ENCODE data around the gene MAPT. TPM values are rescaled to one million over a fixed set of nuclear protein-coding genes. Genes with fewer than 3 reads are reported as not detected.
A peak's percentile ranks its signal among the peaks of the same experiment; 100 is the strongest.

The MAPT gene
- total RNA-seq (2021; ENCODE audit: unreplicated experiment) (37.5 TPM), Bru-seq, nascent RNA (percentile 58 among the genes with signal in this experiment), BruChase-seq, experiment 1, labeled RNA remaining after a 6-hour chase (percentile 65 among the genes with signal in this experiment), BruChase-seq, experiment 2, labeled RNA remaining after a 2-hour chase (percentile 61 among the genes with signal in this experiment)
- polyA plus RNA-seq (2012) = 29.7 and 31.5 TPM in 2 replicates
- long read RNA-seq, full-length matches to known transcripts = 12 of 58 reads
- long read RNA-seq, partial matches to known transcripts = 8 of 58 reads
- long read RNA-seq, other reads (novel, unspliced or antisense) = 38 of 58 reads

GRCh38 chr17:45894022-45894784 lies at the start of gene MAPT:
Gene MAPT (plus strand): TSS chr17:45894554. CDS start chr17:45962338, 67,784 bp downstream.
- Histone ChIP-seq H3K79me2 (ENCODE audit: insufficient read depth, low read length) (0 out of 2 replicates have a peak, but pooled peaks cover 4% of the 10 kb centered on the region), H3K9ac (ENCODE audit: low read length) (peak within 1 kb of the TSS; percentile 77), H3K4me2 (ENCODE audit: low read length) (peak within 1 kb of the TSS; percentile 98), H3K9me2 (ENCODE audit: insufficient read depth) (no peaks in the 10 kb centered on the region), H3K4me3 (replicated peaks in 1 of 2; ENCODE audit: low read depth in 1 of 2, low read length in 2 of 2) (peak within 1 kb of the TSS; percentile 82 to 93), H3K4me1 (ENCODE audit: control insufficient read depth in 1 of 2, insufficient read depth in 2 of 2, low read length in 2 of 2) (peaks cover 3 to 20% of the 10 kb centered on the region in 2 experiments; a peak in 2 of 4 replicates), H3K9me3 (ENCODE audit: control insufficient read depth in 1 of 2, insufficient read depth in 1 of 2, low read depth in 1 of 2, low read length in 2 of 2) (no peaks in the 10 kb centered on the region), H4K20me1 (ENCODE audit: insufficient read depth) (no peaks in the 10 kb centered on the region), H3K27me3 (ENCODE audit: insufficient read depth, low read length) (no peaks in the 10 kb centered on the region), H2AFZ (ENCODE audit: low read depth, low read length, poor library complexity, severe bottlenecking) (peak within 1 kb of the TSS; percentile 77), H3K27ac (ENCODE audit: low read depth, low read length) (peak within 1 kb of the TSS; percentile 60; the same call in 1 of the 2 replicates), H3K36me3 (ENCODE audit: control insufficient read depth in 1 of 2, insufficient read depth in 2 of 2, low read length in 2 of 2) (no peaks in the 10 kb centered on the region)
- CTCF ChIA-PET = interaction anchor here (0.9 to 2.5 kb wide), 6 partner anchors 13 to 254 kb away, joined by 3 to 11 read pairs (median 4); no protein-coding TSS in a partner anchor
- DNase-seq (ENCODE audit: low read depth, low spot score) = peak; percentile 93
- peak; percentile 94 for ATAC-seq
- intact Hi-C loops (cut with micrococcal nuclease) = no loop called here
- no TSS peak for BruUV-seq (replicated peaks)
- RAD21 ChIA-PET (ENCODE audit: low non-redundant PET in 1 of 2, low total read pairs in 2 of 2, uncharacterized antibody in 2 of 2, unreplicated experiment in 2 of 2) = no interaction called here
- POLR2A ChIA-PET = interaction anchor here (0.6 kb wide), 1 partner anchor 52 kb away, joined by 3 read pairs; no protein-coding TSS in a partner anchor
- TF ChIP-seq POLR2AphosphoS5 (IDR thresholded peaks at IDR 0.05; ENCODE audit: low read depth, low read length) = peak; percentile 93
- TF ChIP-seq EGR1 (IDR thresholded peaks at IDR 0.05; ENCODE audit: low read depth) = peak; percentile 97
- TF ChIP-seq FOSL1 (IDR thresholded peaks at IDR 0.05; ENCODE audit: low read depth) = no peak
- no peak for TF ChIP-seq EZH2phosphoT487 (IDR thresholded peaks at IDR 0.05; ENCODE audit: borderline replicate concordance)
- TF ChIP-seq REST (IDR thresholded peaks at IDR 0.05; ENCODE audit: low read depth) = no peak
- peak; percentile 92 for TF ChIP-seq POLR2A (IDR thresholded peaks at IDR 0.05; ENCODE audit: borderline replicate concordance, extremely low read depth, insufficient read depth, insufficient read length)
- no peak for TF ChIP-seq ZBTB33 (IDR thresholded peaks at IDR 0.05; ENCODE audit: extremely low read depth, insufficient replicate concordance, low read length)
- TF ChIP-seq YY1 (IDR thresholded peaks at IDR 0.05; ENCODE audit: extremely low read depth, insufficient replicate concordance, low read depth, low read length) = no peak
- no peak; the same call in 1 of the 2 replicates for TF ChIP-seq SIN3A (IDR thresholded peaks at IDR 0.05; ENCODE audit: low read depth)
- TF ChIP-seq ELF1 (IDR thresholded peaks at IDR 0.05; ENCODE audit: borderline replicate concordance, low read depth) = no peak
- TF ChIP-seq SRF (IDR thresholded peaks at IDR 0.05; ENCODE audit: low read depth) = no peak; the same call in 1 of the 2 replicates
- peak; percentile 55 to 96 (median 85); a peak in 5 of 6 replicates for TF ChIP-seq CTCF (IDR thresholded peaks at IDR 0.05 in 2 of 3, conservative IDR thresholded peaks at IDR 0.05 in 1 of 3; ENCODE audit: borderline replicate concordance in 1 of 3, insufficient read depth in 1 of 3, low read depth in 2 of 3, low read length in 2 of 3)
- TF ChIP-seq TCF7L2 (IDR thresholded peaks at IDR 0.05; ENCODE audit: borderline replicate concordance, extremely low read depth, insufficient read depth, insufficient read length) = no peak
- TF ChIP-seq MAX (IDR thresholded peaks at IDR 0.05) = peak; percentile 81
- no peak for TF ChIP-seq ZNF274 (IDR thresholded peaks at IDR 0.05; ENCODE audit: low read depth, low read length)
- TF ChIP-seq SP1 (IDR thresholded peaks at IDR 0.05; ENCODE audit: low read depth) = no peak

Data from HCT116 (cell line).